ENCODE results near the gene FANCC.
"Not testable (repeated sequence)": the region's sequence is repeated elsewhere in the genome, so short reads cannot be mapped to it uniquely, and the experiment has no call there.

Gene FANCC

GRCh38 chr9:95327239-95327865, 9.8 kb upstream of the FANCC start:
- no peak for DNase-seq

DNA sequence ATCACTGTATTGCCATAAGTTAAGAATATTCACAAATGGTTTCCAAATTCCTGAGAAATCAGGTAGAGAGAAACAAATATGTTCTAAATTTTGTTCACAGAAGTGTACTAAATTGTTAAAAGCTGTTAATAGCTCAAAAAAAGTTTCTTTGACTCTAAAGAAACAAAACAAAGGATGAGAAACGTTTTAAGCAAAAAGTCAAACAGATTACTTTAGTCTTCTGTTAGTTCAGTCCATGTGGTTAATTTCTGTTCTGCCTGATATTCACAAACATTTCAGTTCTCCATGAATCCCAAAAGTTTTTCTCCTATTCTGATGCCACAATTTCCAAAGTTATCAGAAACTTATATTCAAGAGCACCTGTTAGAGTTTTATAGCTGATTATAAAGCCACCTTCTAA, 7.7 kb upstream of the FANCC start:
- no peak for DNase-seq

DNA sequence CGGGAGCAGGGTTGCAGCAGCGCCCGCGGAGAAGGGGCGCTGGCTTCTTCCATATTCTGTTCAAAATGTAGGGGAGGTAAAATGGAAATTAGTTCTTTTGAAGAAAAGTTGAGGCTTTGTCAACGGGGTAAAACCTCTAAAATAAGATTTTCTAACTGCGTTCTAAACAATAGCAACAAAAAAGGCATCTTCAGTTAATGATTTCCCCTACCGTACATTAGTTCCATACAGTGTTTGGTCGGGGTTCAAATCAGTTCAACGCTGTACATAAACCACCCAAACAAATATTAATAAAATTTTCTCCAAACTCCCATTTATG, 343 bp upstream of the FANCC start:
- DNase-seq = no peak

DNA sequence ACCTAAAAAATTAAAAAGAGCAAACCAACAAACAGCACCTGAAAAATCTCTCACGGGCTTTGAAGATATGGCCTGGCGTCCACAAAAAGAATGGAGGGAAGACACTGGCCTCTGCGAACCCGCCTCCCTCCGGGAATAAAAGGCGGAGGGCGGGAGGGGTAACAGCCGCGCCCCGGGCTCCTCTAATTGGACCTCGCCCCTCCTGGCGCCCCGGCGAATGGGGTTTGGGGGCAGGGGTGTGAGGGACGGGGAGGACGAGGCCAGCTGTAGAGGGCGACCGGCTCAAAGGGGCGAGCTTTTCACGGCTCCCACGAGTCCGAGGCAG, 753 bp downstream of the FANCC start:
- no peak for DNase-seq

DNA sequence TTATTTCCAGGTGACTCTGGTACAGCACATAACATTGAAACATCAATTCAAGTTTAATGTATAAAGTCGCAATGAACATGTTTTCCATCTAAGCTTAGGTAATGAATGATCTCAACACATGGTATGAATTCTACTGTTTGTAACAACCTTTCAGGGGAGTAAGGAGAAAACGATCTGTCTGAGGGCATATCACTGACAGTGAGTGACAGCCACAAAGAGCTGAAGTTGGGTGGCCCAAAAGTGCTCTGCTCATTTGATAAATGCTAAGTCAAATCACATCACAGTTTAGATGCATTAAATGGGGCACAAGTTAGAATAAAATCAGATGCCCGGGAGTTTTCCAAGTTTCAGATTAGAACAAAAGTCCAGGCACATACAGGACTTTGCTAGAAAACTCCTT, 1.2 kb downstream of the FANCC start:
- no peak for DNase-seq

DNA sequence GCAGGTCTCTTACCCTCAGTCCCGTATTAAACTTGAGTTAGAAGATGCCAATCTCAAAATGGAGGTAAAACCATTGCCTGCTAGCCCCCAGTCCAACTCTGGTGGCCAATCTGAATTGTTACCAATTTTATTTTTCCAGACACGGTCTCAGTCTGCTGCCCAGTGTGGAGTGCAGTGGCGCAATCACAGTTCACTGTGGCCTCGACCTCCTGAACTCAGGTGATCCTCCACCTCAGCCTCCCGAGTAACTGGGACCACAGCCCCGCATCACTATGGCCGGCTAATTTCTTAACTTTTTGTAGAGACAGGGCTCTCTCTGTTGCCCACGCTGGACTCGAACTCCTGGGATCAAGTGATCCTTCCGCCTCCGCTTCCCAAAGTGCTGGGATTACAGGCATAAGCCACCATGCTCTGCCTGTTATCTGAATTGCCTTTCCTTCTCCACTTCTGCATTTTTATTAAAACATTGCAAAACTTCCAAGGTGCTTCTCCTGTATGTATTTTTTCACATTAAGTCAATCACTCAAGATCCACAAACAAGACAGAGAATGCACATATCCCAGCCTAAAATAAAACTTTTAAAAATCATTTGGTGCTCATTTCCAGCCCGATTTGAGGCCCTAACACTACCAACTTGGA, 2.3 kb downstream of the FANCC start:
- DNase-seq = no peak

GRCh38 chr9:95313010-95313498, 4.5 kb downstream of the FANCC start:
- no peak for DNase-seq

DNA sequence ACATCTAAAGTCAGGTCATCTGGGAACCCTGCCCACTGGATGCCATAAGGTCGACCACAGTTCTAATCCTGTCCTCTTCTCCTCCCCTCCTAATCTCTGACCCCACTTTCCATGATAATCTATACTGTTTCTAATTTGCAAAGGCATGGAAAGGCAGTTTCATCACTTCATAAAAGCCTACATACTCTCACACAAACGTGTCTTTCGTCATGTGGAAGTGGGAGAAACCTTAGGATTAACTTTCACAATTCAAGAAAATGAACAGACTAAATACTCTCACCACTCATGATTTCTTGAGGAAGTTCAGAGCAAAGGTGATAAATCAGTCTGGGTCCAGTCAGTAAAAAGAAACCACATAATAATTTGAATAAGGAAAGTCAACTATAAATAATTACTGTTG, 5.5 kb downstream of the FANCC start:
- no peak for DNase-seq

DNA sequence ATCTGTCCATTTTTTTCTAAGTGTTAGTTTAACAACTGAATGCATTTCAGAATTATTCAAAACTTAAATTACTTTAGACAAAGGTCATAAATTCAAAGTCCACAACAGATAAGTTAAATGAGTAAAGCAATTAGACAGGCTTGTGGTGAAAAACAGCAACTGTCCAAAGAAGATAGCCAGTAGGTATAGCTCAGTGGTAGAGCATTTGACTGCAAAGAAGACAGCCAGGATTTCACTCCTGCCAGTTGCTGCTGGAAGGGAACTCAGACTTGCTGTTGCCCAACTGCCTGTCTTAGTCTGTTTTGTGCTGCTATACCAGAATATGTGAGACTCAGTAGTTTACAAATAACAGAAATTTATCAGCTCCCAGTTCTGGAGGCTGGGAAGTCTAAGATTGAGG, 10.0 kb downstream of the FANCC start:
- DNase-seq = no peak

- no peak for DNase-seq
These were observed 10.7 kb downstream of the FANCC start for GRCh38 chr9:95306819-95307218.

DNA sequence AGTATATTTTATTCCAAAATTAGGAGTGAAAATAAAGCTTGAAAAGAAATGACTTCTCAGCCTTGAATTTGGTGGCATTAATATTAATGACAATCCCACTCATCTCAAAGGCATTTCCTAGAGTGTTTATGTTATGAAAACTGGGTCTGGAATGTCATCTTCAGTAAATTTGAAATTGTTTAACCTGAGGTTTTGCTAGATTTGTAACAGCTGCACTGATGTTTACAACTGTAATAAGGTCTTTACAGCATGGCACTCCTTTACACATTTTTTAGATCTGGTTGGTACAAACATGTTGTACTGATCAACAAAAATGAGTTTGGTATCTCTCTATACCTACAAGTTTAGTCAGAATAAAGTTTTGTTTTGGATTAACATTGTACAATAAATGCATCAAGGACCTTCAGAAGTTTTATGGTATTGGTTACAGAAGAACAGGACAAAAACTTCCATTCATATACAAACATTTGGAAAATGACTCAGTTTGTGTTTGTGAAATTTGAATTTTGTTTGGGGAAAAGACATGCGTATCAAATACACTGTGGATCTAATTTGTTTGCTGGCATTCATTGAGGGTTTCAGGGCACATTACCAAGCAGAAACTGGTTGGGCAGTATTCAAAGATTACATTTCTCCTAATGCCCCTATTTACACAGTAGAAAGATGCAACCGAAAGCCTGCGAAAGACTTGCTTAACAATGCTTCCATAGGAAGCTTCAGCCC, 11.6 kb downstream of the FANCC start:
- no peak for DNase-seq

DNA sequence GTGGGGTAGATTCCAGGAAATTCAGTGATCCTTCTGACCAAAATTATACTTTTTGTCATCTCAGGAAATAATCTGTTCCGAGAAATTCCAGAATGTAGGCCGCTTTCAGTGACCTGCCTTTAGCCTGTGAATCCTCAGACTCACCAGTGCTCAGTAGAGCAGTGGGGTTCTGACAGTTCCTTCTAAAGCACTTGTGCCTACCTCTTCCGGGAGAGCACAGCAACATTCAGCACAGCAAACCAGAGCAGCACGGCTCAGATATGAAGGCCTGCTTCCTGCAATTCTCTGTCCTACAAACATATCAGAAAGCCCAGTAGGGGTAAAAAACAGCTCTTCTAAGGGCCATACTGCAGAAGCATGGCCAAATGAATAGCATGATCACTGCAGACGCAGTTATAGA, 15.0 kb downstream of the FANCC start:
- DNase-seq = no peak

DNA sequence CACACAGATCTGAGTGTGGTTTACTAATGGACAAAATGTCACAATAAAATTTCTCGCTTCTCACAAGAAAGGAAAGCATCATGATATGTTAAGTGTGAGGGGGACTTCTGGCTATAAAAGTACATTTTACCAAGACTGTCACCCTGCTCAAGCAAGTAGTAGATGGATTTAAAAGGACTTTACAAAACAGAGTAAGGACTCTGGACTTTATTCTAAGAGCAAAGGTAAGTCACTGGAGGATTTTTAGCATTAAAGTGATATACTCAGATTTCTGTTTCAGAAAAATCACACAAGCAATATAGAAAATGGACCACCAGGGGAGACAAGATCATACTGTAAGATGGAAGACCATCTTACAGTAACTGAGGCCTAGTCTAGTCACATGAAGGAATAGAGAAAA, 19.7 kb downstream of the FANCC start:
- no peak for DNase-seq

DNA sequence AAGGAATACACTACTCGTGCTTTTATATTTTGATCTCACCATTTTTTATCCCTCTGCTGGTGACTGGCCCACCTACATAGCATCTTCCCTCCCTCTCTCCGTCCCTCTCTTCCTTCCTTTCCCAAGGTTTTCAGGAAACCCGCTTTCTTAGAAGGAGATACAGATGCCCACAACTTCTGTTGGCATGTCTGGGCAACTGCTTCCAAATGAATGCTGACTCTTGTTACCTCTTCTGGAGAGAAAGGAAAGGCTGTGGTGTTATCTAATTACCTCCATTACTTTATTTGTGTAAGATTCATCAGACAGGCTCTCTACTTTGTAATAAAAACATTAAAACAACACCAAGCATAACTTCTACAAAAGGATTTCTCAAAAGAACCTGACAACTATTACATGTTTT, 20.2 kb downstream of the FANCC start:
- no peak for DNase-seq

- DNase-seq = no peak
These were observed 20.7 kb downstream of the FANCC start for GRCh38 chr9:95296761-95297160.

GRCh38 chr9:95293296-95293695, 24.2 kb downstream of the FANCC start:
- not testable (repeated sequence) for DNase-seq

DNA sequence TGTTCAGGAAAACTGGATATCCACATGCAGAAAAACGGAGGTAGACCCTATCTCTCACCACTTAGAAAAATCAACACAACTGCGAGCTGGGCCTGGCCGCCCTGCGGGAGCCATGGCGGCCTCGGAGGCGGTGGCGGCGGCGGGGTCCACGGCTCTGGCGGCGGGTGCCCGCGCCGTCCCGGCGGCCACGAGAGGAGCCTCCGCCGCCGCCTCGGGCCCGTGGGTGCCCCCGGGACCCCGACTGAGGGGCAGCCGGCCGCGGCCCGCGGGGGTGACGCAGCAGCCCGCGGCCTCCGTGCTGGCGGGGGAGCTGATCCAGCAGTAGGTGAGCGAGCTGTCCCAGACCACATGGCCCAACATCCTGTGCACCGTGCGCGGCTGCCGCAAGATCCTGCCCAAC, 25.3 kb downstream of the FANCC start:
- DNase-seq = no peak

- no peak for DNase-seq
These were observed 31.4 kb downstream of the FANCC start for GRCh38 chr9:95286151-95286550.

- DNase-seq = no peak
These were observed 32.2 kb downstream of the FANCC start for GRCh38 chr9:95285307-95285706.

- DNase-seq = no peak
These were observed 33.1 kb downstream of the FANCC start for GRCh38 chr9:95284162-95285080.

DNA sequence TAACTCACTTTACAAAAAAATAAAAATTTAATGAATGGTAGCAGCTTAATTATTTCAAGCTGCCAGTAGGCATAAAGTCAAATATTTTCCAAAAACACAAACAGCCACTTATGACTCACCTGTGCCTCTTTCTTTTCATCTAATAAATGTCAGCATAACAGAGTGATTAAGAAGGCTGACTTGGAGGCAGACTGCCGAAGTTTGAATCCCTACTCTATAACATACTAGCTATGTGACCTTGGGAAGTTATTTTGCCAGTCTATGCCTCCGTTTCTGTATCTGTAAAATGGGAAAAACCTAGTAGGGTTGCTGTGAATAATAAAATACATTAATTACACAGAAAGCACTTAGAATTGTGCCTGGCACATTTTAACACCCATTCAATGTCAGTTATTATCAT, 33.8 kb downstream of the FANCC start:
- no peak for DNase-seq

DNA sequence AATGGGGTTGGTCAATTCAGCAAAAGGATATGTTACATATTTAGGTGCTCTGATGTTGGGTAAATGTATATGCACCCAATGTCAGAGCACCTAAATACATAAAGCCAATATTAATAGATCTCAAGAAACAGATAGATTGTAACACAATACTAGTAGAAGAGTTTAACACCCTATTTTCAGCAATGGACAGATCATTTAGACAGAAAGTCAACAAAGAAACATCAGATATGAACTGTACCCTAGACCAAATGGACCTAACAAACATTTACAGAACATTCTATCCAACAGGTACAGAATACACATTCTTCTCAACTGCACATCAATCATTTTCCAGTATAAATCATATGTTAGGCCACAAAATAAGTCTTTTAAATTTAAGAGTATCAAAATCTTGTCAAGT, 35.2 kb downstream of the FANCC start:
- DNase-seq = no peak

DNA sequence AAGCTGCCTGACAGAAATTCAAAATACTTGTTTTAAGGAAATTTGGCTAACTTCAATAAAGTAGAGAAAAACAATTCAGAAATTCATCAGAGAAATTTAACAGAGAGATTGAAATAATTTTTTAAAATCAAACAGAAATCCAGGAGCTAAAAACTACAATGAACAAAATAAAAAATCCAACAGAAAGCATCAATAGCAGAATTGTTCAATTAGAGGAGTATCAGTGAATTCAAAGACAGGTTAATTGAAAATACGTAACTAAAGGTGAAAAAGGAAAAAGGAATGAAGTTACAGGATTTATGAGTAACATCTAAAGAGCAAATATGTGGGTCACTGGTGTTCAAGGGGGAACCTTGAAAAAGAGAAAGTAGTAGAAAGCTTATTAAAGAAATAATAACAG, 36.8 kb downstream of the FANCC start:
- no peak for DNase-seq

DNA sequence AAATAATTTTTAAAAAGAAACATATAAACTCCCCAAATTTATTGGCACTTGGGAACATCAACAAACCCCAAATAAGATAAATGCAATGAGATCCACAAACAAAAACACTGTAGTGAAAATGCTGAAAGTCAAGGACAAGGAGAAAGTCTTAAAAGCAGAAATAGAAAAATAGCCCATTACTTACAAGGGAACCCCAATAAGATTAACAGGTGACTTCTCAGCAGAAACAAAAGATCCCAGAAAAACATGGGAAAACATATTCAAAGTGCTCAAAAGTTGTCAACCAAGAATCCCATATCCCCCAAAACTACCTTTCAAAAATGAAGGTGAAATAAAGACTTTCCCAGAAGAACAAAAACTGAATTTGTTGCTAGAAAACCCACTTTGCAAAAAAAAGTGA, 40.0 kb downstream of the FANCC start:
- DNase-seq = no peak

Measured in stimulated activated CD4-positive, alpha-beta T cell treated with anti-CD3 and anti-CD28 coated beads, Interleukin-4, amount 100 ng/mL, for 24 hours (primary cell).